Measurements from ENCODE around the gene ASNSD1.

GRCh38 chr2:189613650-189614420, 47.4 kb upstream of the ASNSD1 start:
- TF ChIP-seq EZH2phosphoT487 (IDR thresholded peaks at IDR 0.05; ENCODE audit: insufficient read depth, low read depth) (no peak), EZH2 (IDR thresholded peaks at IDR 0.05; ENCODE audit: insufficient read depth, poor library complexity, severe bottlenecking) (no peak)
